DOHH2 (cell line): ENCODE measurements around the gene DCP1B.
A peak's percentile ranks its signal among the peaks of the same experiment; 100 is the strongest.

Source experiments
- H3F3A ChIP-seq: fragments of 200-600 bp; sonication (generic), shearing (Covaris generic); 2 replicates; pipeline ENCODE4 v1.6.0; 2016; ENCODE audit warnings: antibody characterized with exemption, mild to moderate bottlenecking; ENCODE audit not compliant: control insufficient read depth, insufficient read depth
- H3K27ac ChIP-seq: fragments of 200-600 bp; sonication (generic); 2 replicates; pipeline ENCODE4 v1.5.1; 2014; ENCODE audit warnings: low read depth, mild to moderate bottlenecking, low read length, moderate library complexity
- H3K27me3 ChIP-seq: fragments of 200-600 bp; sonication (generic); 2 replicates; pipeline ENCODE4 v1.6.1; 2014; ENCODE audit warnings: mild to moderate bottlenecking, low read length, mixed read lengths; ENCODE audit not compliant: control insufficient read depth
- H3K36me3 ChIP-seq: fragments of 200-600 bp; sonication (generic); 2 replicates; pipeline ENCODE4 v1.6.1; 2014; ENCODE audit warnings: mild to moderate bottlenecking, low read length, moderate library complexity, mixed read lengths; ENCODE audit not compliant: control insufficient read depth
- H3K4me1 ChIP-seq: fragments of 200-600 bp; sonication (generic); 2 replicates; pipeline ENCODE4 v1.6.1; 2014; ENCODE audit warnings: mild to moderate bottlenecking, low read length, mixed read lengths; ENCODE audit not compliant: control insufficient read depth
- H3K4me2 ChIP-seq: fragments of 200-600 bp; sonication (generic); 2 replicates; pipeline ENCODE4 v1.6.0; 2014; ENCODE audit warnings: mild to moderate bottlenecking, low read length, moderate library complexity
- H3K4me3 ChIP-seq: fragments of 200-600 bp; sonication (generic); 2 replicates; pipeline ENCODE4 v1.5.1; 2014; ENCODE audit warnings: mild to moderate bottlenecking, low read length, mixed read lengths
- H3K79me2 ChIP-seq: fragments of 200-600 bp; sonication (generic); 2 replicates; pipeline ENCODE4 v1.6.1; 2014; ENCODE audit warnings: mild to moderate bottlenecking, low read length, mixed read lengths; ENCODE audit not compliant: control insufficient read depth
- H3K9me2 ChIP-seq: fragments of 200-600 bp; sonication (generic); replicated peaks from 2 replicates; pipeline ENCODE4 v1.6.1; 2014; ENCODE audit warnings: mild to moderate bottlenecking, low read length, mixed read lengths; ENCODE audit not compliant: control insufficient read depth
- H3K9me3 ChIP-seq: fragments of 200-600 bp; sonication (generic); 2 replicates; pipeline ENCODE4 v1.6.1; 2014; ENCODE audit warnings: antibody characterized with exemption, low read length, mixed read lengths; ENCODE audit not compliant: control insufficient read depth, insufficient read depth
- H4K20me1 ChIP-seq: fragments of 200-600 bp; sonication (generic); 2 replicates; pipeline ENCODE4 v1.6.0; 2014; ENCODE audit warnings: low read depth, mild to moderate bottlenecking, antibody characterized with exemption, low read length, moderate library complexity; ENCODE audit not compliant: control insufficient read depth, insufficient read depth
- EZH2phosphoT487 ChIP-seq: fragments of 200-600 bp; sonication (generic); IDR thresholded peaks from 2 replicates; pipeline ENCODE4 v1.6.1; 2017; ENCODE audit warnings: borderline replicate concordance, mild to moderate bottlenecking, antibody characterized with exemption, low read length, moderate library complexity, mixed read lengths
- TF ChIP-seq, protein P1 (sequence below): fragments of 200-600 bp; sonication (generic); IDR thresholded peaks from one replicate; pipeline ENCODE4 v1.5.1; 2014; ENCODE audit warnings: antibody characterized with exemption, mild to moderate bottlenecking, low read depth, low read length; ENCODE audit not compliant: poor library complexity, severe bottlenecking

DCP1B gene

GRCh38 chr12:1924996-1925683 is 79.1 kb downstream of the DCP1B start:
- TF ChIP-seq EZH2phosphoT487: no peak
- TF ChIP-seq, protein P1, sequence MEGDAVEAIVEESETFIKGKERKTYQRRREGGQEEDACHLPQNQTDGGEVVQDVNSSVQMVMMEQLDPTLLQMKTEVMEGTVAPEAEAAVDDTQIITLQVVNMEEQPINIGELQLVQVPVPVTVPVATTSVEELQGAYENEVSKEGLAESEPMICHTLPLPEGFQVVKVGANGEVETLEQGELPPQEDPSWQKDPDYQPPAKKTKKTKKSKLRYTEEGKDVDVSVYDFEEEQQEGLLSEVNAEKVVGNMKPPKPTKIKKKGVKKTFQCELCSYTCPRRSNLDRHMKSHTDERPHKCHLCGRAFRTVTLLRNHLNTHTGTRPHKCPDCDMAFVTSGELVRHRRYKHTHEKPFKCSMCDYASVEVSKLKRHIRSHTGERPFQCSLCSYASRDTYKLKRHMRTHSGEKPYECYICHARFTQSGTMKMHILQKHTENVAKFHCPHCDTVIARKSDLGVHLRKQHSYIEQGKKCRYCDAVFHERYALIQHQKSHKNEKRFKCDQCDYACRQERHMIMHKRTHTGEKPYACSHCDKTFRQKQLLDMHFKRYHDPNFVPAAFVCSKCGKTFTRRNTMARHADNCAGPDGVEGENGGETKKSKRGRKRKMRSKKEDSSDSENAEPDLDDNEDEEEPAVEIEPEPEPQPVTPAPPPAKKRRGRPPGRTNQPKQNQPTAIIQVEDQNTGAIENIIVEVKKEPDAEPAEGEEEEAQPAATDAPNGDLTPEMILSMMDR: no peak
- peak overlapping the region; percentile 19; the same call in 1 of the 2 replicates for H3K27ac ChIP-seq
- peak overlapping the region; percentile 33 for H3K4me3 ChIP-seq
- H3K36me3 ChIP-seq: no peaks in the 10 kb centered on the region
- no peaks in the 10 kb centered on the region for H3K9me2 ChIP-seq
- H3K4me1 ChIP-seq: peaks cover 39% of the 10 kb centered on the region
- no peaks in the 10 kb centered on the region for H3K9me3 ChIP-seq
- H4K20me1 ChIP-seq: no peaks in the 10 kb centered on the region
- H3K27me3 ChIP-seq: no peaks in the 10 kb centered on the region
- peak overlapping the region; percentile 53 for H3K4me2 ChIP-seq
- H3K79me2 ChIP-seq: no peaks in the 10 kb centered on the region
- H3F3A ChIP-seq: peaks cover 13% of the 10 kb centered on the region

DNA sequence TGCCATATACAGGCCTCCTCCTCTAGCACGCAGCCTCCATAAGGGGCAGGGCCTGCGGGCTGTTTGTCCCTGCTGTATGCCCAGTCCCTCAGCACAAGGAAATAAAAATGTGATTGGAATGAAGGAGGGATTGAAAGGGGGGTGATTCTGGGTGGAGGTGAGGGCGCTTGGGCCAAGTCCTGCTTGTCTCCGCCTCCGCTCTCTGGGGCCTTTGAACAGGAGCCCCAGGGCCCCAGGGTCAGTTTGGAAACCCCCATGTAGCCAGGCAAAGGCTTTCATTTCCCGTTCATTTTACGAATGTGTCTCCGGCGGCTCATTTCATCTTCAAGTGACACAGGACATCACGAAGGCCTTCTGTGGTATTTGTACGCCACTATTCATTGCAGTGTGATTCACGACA is 81.3 kb downstream of the DCP1B start:
- Histone ChIP-seq H3K36me3 (no peaks in the 10 kb centered on the region), H3K4me3 (no peak overlapping the region), H3K4me2 (no peak overlapping the region), H3K9me2 (no peaks in the 10 kb centered on the region), H4K20me1 (no peaks in the 10 kb centered on the region), H3K27ac (no peak overlapping the region), H3K9me3 (no peaks in the 10 kb centered on the region), H3K4me1 (peaks cover 28% of the 10 kb centered on the region), H3F3A (0 out of 2 replicates have a peak, but pooled peaks cover 4% of the 10 kb centered on the region), H3K79me2 (no peaks in the 10 kb centered on the region), H3K27me3 (no peaks in the 10 kb centered on the region)
- TF ChIP-seq, protein P1: no peak
- TF ChIP-seq EZH2phosphoT487: no peak

DNA sequence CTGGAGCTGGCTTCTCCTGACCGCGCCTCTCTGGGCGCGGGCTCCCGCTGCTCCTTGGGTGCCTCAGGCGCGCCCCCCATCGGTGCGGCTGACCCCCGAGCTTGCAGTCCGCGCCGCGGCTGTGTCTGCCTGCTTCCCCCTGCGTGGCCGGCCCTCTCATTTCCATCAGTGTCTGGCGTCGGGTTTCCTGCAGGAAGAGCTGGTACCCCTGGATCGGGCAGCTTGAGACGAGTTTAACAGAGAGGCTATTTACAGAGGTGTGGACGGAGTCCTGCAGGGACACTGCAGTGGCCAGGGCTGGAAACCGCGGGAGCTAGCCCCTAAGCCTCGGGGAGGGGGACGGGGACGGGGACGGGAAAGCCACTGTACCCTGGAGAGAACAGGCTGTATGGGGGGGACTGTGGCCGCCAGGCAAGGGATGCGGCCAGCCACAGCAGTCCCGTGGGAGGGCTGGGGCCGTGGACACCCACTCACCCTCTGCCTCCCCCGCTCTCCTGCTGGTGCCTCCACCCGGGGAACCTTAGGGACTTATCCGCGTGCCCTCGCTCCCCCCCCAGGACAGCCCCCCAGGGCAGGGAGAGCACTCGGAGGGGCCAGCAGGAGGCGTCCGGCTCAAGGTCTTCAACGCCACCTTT is 82.1 kb downstream of the DCP1B start:
- Histone ChIP-seq H3K27me3 (0 out of 2 replicates have a peak, but pooled peaks cover 2% of the 10 kb centered on the region), H3K27ac (no peak overlapping the region), H3K4me2 (no peak overlapping the region), H4K20me1 (no peaks in the 10 kb centered on the region), H3K36me3 (no peaks in the 10 kb centered on the region), H3K4me1 (peaks cover 36% of the 10 kb centered on the region), H3K79me2 (no peaks in the 10 kb centered on the region), H3K4me3 (no peak overlapping the region), H3F3A (0 out of 2 replicates have a peak, but pooled peaks cover 4% of the 10 kb centered on the region), H3K9me2 (no peaks in the 10 kb centered on the region), H3K9me3 (no peaks in the 10 kb centered on the region)
- no peak for TF ChIP-seq EZH2phosphoT487
- TF ChIP-seq, protein P1: no peak
